Activated T-helper 1 cell treated with anti-CD3 and anti-CD28 coated beads, Interleukin-2, amount 50 U/mL, for 16 hours (primary cell): Measurements from ENCODE around the gene CECR2.

Source experiments
- DNase-seq, 2 donors: peaks; one replicate each; pipeline ENCODE4 v3.0.0-alpha.2; 2020; ENCODE audit warnings: low read depth in 1 of 2, low spot score in 1 of 2

CECR2 gene

GRCh38 chr22:17598318-17598717, 229.1 kb downstream of the CECR2 start:
- DNase-seq, result no peak

- no peak for DNase-seq
Observed at GRCh38 chr22:17601031-17601430, 231.8 kb downstream of the CECR2 start.

GRCh38 chr22:17603668-17604067, 234.4 kb downstream of the CECR2 start:
- DNase-seq, result no peak

GRCh38 chr22:17606496-17606895, 237.2 kb downstream of the CECR2 start:
- no peak for DNase-seq
